Hepatocyte (in vitro differentiated cells): Measurements from ENCODE around the gene SRP54. TPM values are rescaled to one million over a fixed set of nuclear protein-coding genes. Genes with fewer than 3 reads are reported as not detected.

Experiments
- DNase-seq: peaks from one replicate; pipeline ENCODE4 v3.0.0-alpha.2; 2016; ENCODE audit warnings: low spot score
- H2AFZ ChIP-seq: fragments of 200-600 bp; sonication (generic); 2 replicates; pipeline ENCODE4 v1.6.0; 2016; ENCODE audit warnings: antibody characterized with exemption, mild to moderate bottlenecking
- H3K27ac ChIP-seq: fragments of 200-600 bp; sonication (generic); 2 replicates; pipeline ENCODE4 v1.5.1; 2016; ENCODE audit warnings: mild to moderate bottlenecking
- H3K27me3 ChIP-seq: fragments of 200-600 bp; sonication (generic); 2 replicates; pipeline ENCODE4 v1.6.1; 2016
- H3K36me3 ChIP-seq: fragments of 200-600 bp; sonication (generic); replicated peaks from 2 replicates; pipeline ENCODE4 v1.5.1; 2016; ENCODE audit warnings: low read depth; ENCODE audit not compliant: insufficient read depth
- H3K4me1 ChIP-seq: fragments of 200-600 bp; sonication (generic); 2 replicates; pipeline ENCODE4 v1.5.1; 2016; ENCODE audit warnings: mild to moderate bottlenecking, moderate library complexity; ENCODE audit not compliant: insufficient read depth
- H3K4me2 ChIP-seq: fragments of 200-600 bp; sonication (generic); 2 replicates; pipeline ENCODE4 v1.6.0; 2016
- H3K4me3 ChIP-seq: fragments of 200-600 bp; sonication (generic); 2 replicates; pipeline ENCODE4 v1.5.1; 2016; ENCODE audit warnings: mild to moderate bottlenecking
- H3K79me2 ChIP-seq: fragments of 200-600 bp; sonication (generic); 2 replicates; pipeline ENCODE4 v1.6.0; 2017; ENCODE audit warnings: mild to moderate bottlenecking
- H3K9me2 ChIP-seq: fragments of 200-600 bp; sonication (generic); replicated peaks from 2 replicates; pipeline ENCODE4 v1.6.0; 2017; ENCODE audit warnings: mild to moderate bottlenecking; ENCODE audit not compliant: insufficient read depth
- H3K9me3 ChIP-seq: fragments of 200-600 bp; sonication (generic); 2 replicates; pipeline ENCODE4 v1.5.1; 2016; ENCODE audit warnings: low read depth, mild to moderate bottlenecking
- H4K20me1 ChIP-seq: fragments of 200-600 bp; sonication (generic); 2 replicates; pipeline ENCODE4 v1.6.0; 2016; ENCODE audit warnings: mild to moderate bottlenecking; ENCODE audit not compliant: insufficient read depth, poor library complexity, severe bottlenecking
- CTCF ChIP-seq: fragments of 200-600 bp; sonication (generic); IDR thresholded peaks from 2 replicates; pipeline ENCODE4 v1.5.1; 2016; ENCODE audit warnings: antibody characterized with exemption, mild to moderate bottlenecking; ENCODE audit not compliant: poor library complexity
- EZH2 ChIP-seq: fragments of 200-600 bp; sonication (generic); IDR thresholded peaks from 2 replicates; pipeline ENCODE4 v1.6.1; 2016; ENCODE audit warnings: antibody characterized with exemption, mild to moderate bottlenecking, borderline replicate concordance
- EZH2phosphoT487 ChIP-seq: fragments of 200-600 bp; sonication (generic); IDR thresholded peaks from one replicate; pipeline ENCODE4 v1.6.1; 2018; ENCODE audit warnings: antibody characterized with exemption, mild to moderate bottlenecking, low read depth, moderate library complexity; ENCODE audit not compliant: unreplicated experiment, severe bottlenecking
- WGBS: methylation state at CpG from one replicate; pipeline ENCODE4 v1.1.6; 2016; ENCODE audit warnings: low lambda C conversion rate; ENCODE audit errors: missing lambda C conversion rate; 5-methylcytosine and 5-hydroxymethylcytosine counted together
- polyA plus RNA-seq: library from polyadenylated mRNA; unstranded; fragments of >200 nt; fragmentation: Nextera tagmentation; extraction: Ambion mirVana; gene quantifications from 2 replicates; pipeline ENCODE4 v1.2.1, GENCODE V29; 2016
- total RNA-seq: library from RNA; depleted of rRNA; stranded (reverse); fragments of >200 nt; gene quantifications from 2 replicates; pipeline ENCODE4 v1.2.3, GENCODE V29; 2014

Gene SRP54
- total and polyA plus RNA-seq, 2 experiments from 2014 or later, result 63.1 to 96.2 TPM

- H4K20me1 ChIP-seq, result no peaks in the 10 kb centered on the region
- TF ChIP-seq EZH2, result no peak
- no peak for TF ChIP-seq CTCF
- TF ChIP-seq EZH2phosphoT487, result no peak
Measured at GRCh38 chr14:35004839-35005238, 22.0 kb downstream of the SRP54 start.

GRCh38 chr14:35016568-35016967 is 33.8 kb downstream of the SRP54 start:
- Histone ChIP-seq H3K27ac (no peak overlapping the region), H3K79me2 (no peaks in the 10 kb centered on the region), H3K4me1 (no peaks in the 10 kb centered on the region), H3K4me2 (no peak overlapping the region), H3K9me3 (no peaks in the 10 kb centered on the region), H4K20me1 (no peaks in the 10 kb centered on the region), H3K27me3 (no peaks in the 10 kb centered on the region), H2AFZ (no peak overlapping the region), H3K9me2 (no peaks in the 10 kb centered on the region), H3K4me3 (no peak overlapping the region), H3K36me3 (no peaks in the 10 kb centered on the region)
- no peak for DNase-seq
- 100% methylated on average over 1 of the region's 1 CpG for WGBS
- no peak for TF ChIP-seq EZH2phosphoT487
- no peak for TF ChIP-seq EZH2
- TF ChIP-seq CTCF, result no peak

More at GRCh38 chr14:35004839-35005238, 22.0 kb downstream of the SRP54 start:
- Histone ChIP-seq H3K79me2 (no peaks in the 10 kb centered on the region), H3K4me3 (no peak overlapping the region), H3K27ac (no peak overlapping the region), H3K9me2 (no peaks in the 10 kb centered on the region), H2AFZ (no peak overlapping the region), H3K9me3 (no peaks in the 10 kb centered on the region), H3K27me3 (no peaks in the 10 kb centered on the region), H3K36me3 (no peaks in the 10 kb centered on the region), H3K4me2 (no peak overlapping the region), H3K4me1 (no peaks in the 10 kb centered on the region)
- no peak for DNase-seq
- WGBS, result 100% methylated on average over 1 of the region's 1 CpG

- H3K36me3 ChIP-seq, result no peaks in the 10 kb centered on the region
- WGBS, result 98% methylated on average over 4 of the region's 4 CpGs
- H3K4me3 ChIP-seq, result no peak overlapping the region
- H3K27me3 ChIP-seq, result no peaks in the 10 kb centered on the region
- H3K4me2 ChIP-seq, result no peak overlapping the region
- H3K4me1 ChIP-seq, result no peaks in the 10 kb centered on the region
- H4K20me1 ChIP-seq, result no peaks in the 10 kb centered on the region
- no peak for TF ChIP-seq EZH2phosphoT487
- no peak for TF ChIP-seq CTCF
- TF ChIP-seq EZH2, result no peak
- no peaks in the 10 kb centered on the region for H3K9me2 ChIP-seq
- DNase-seq, result no peak
- no peaks in the 10 kb centered on the region for H3K9me3 ChIP-seq
- no peak overlapping the region for H3K27ac ChIP-seq
- no peak overlapping the region for H2AFZ ChIP-seq
- no peaks in the 10 kb centered on the region for H3K79me2 ChIP-seq
Measured at GRCh38 chr14:35020713-35021112, 37.9 kb downstream of the SRP54 start.

- no peak overlapping the region for H2AFZ ChIP-seq
- H3K9me2 ChIP-seq, result no peaks in the 10 kb centered on the region
- no peak overlapping the region for H3K27ac ChIP-seq
- no peak overlapping the region for H3K4me2 ChIP-seq
- no peak overlapping the region for H3K4me3 ChIP-seq
- no peak for DNase-seq
- H4K20me1 ChIP-seq, result no peaks in the 10 kb centered on the region
- 96% methylated on average over 2 of the region's 2 CpGs for WGBS
- H3K4me1 ChIP-seq, result no peaks in the 10 kb centered on the region
- H3K79me2 ChIP-seq, result no peaks in the 10 kb centered on the region
- H3K9me3 ChIP-seq, result no peaks in the 10 kb centered on the region
- TF ChIP-seq EZH2phosphoT487 (no peak), EZH2 (no peak), CTCF (no peak)
- H3K27me3 ChIP-seq, result no peaks in the 10 kb centered on the region
- no peaks in the 10 kb centered on the region for H3K36me3 ChIP-seq
Measured at GRCh38 chr14:35028435-35028834, 45.6 kb downstream of the SRP54 start.
